ENCODE results near the gene GPS1.

GPS1 gene

GRCh38 chr17:82080048-82080788 is 28.5 kb downstream of the GPS1 start:
- H3K9ac ChIP-seq (ENCODE audit: low read length), result no peak overlapping the region
- H3K27me3 ChIP-seq (ENCODE audit: insufficient read depth, low read length), result no peaks in the 10 kb centered on the region
- H3K36me3 ChIP-seq (ENCODE audit: insufficient read depth, low read length), result peaks cover 84% of the 10 kb centered on the region
- no peaks in the 10 kb centered on the region for H3K79me2 ChIP-seq (ENCODE audit: insufficient read depth, low read length)
- H3K4me3 ChIP-seq (ENCODE audit: low read depth, low read length, poor library complexity, severe bottlenecking), result no peak overlapping the region
- H3K4me2 ChIP-seq (ENCODE audit: low read length), result no peak overlapping the region
- H2AFZ ChIP-seq (ENCODE audit: low read length), result no peak overlapping the region
- no peak overlapping the region for H3K27ac ChIP-seq (ENCODE audit: low read depth, low read length, poor library complexity, severe bottlenecking)
- TF ChIP-seq EZH2 (IDR thresholded peaks at IDR 0.05; ENCODE audit: borderline replicate concordance, low read length) (no peak), CTCF (IDR thresholded peaks at IDR 0.05; ENCODE audit: low read length) (no peak)
- H3K9me3 ChIP-seq (ENCODE audit: low read length), result no peaks in the 10 kb centered on the region
- H4K20me1 ChIP-seq (ENCODE audit: insufficient read depth, low read length), result no peaks in the 10 kb centered on the region
- H3K4me1 ChIP-seq (ENCODE audit: insufficient read depth, low read length, severe bottlenecking), result no peaks in the 10 kb centered on the region
- H3F3A ChIP-seq (ENCODE audit: insufficient read depth, low read length), result peaks cover 3% of the 10 kb centered on the region; the same call in 1 of the 2 replicates
- no peaks in the 10 kb centered on the region for H3K9me2 ChIP-seq (ENCODE audit: low read depth, low read length)

- no peak for TF ChIP-seq CTCF (IDR thresholded peaks at IDR 0.05; ENCODE audit: low read length)
- TF ChIP-seq EZH2 (IDR thresholded peaks at IDR 0.05; ENCODE audit: borderline replicate concordance, low read length), result no peak
- H3K27ac ChIP-seq (ENCODE audit: low read depth, low read length, poor library complexity, severe bottlenecking), result no peak overlapping the region
- peaks cover 91% of the 10 kb centered on the region for H3K36me3 ChIP-seq (ENCODE audit: insufficient read depth, low read length)
- no peak overlapping the region for H3K4me3 ChIP-seq (ENCODE audit: low read depth, low read length, poor library complexity, severe bottlenecking)
- no peaks in the 10 kb centered on the region for H3K4me1 ChIP-seq (ENCODE audit: insufficient read depth, low read length, severe bottlenecking)
- no peaks in the 10 kb centered on the region for H3K9me3 ChIP-seq (ENCODE audit: low read length)
- no peaks in the 10 kb centered on the region for H3K9me2 ChIP-seq (ENCODE audit: low read depth, low read length)
- H3F3A ChIP-seq (ENCODE audit: insufficient read depth, low read length), result no peaks in the 10 kb centered on the region
- no peaks in the 10 kb centered on the region for H3K27me3 ChIP-seq (ENCODE audit: insufficient read depth, low read length)
- no peaks in the 10 kb centered on the region for H4K20me1 ChIP-seq (ENCODE audit: insufficient read depth, low read length)
- no peak overlapping the region for H3K4me2 ChIP-seq (ENCODE audit: low read length)
- H3K9ac ChIP-seq (ENCODE audit: low read length), result no peak overlapping the region
- no peak overlapping the region for H2AFZ ChIP-seq (ENCODE audit: low read length)
- no peaks in the 10 kb centered on the region for H3K79me2 ChIP-seq (ENCODE audit: insufficient read depth, low read length)
Measured at GRCh38 chr17:82080789-82081464, 29.2 kb downstream of the GPS1 start.

DNA sequence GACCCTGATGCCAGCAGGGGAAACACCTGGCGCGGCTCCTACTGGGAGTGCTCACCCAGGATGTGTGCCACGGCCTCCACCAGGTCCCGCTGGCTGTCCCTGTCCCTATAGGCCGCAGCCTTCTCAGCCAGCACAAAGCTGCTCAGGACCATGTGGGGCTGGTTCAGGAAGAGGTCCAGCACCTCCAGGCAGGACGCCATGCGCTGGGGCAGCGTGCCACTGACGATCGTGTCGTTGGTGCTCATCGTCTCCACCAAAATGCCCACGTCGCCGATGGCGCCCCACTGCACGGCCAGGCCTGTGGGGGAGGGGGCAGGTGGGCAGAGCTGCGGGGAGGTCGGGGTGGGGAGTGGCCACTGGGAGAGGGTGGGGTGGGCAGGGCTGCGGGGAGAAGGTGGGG is 29.8 kb downstream of the GPS1 start:
- Histone ChIP-seq H4K20me1 (ENCODE audit: insufficient read depth, low read length) (no peaks in the 10 kb centered on the region), H3K36me3 (ENCODE audit: insufficient read depth, low read length) (peaks cover 96% of the 10 kb centered on the region)

More for the DNA sequence above, 29.8 kb downstream of the GPS1 start:
- no peak overlapping the region for H3K4me3 ChIP-seq (ENCODE audit: low read depth, low read length, poor library complexity, severe bottlenecking)
- H3K4me1 ChIP-seq (ENCODE audit: insufficient read depth, low read length, severe bottlenecking), result no peaks in the 10 kb centered on the region
- H3F3A ChIP-seq (ENCODE audit: insufficient read depth, low read length), result no peaks in the 10 kb centered on the region
- H2AFZ ChIP-seq (ENCODE audit: low read length), result no peak overlapping the region
- H3K27ac ChIP-seq (ENCODE audit: low read depth, low read length, poor library complexity, severe bottlenecking), result no peak overlapping the region
- no peaks in the 10 kb centered on the region for H3K27me3 ChIP-seq (ENCODE audit: insufficient read depth, low read length)
- H3K79me2 ChIP-seq (ENCODE audit: insufficient read depth, low read length), result no peaks in the 10 kb centered on the region
- no peak overlapping the region for H3K9ac ChIP-seq (ENCODE audit: low read length)
- no peak overlapping the region for H3K4me2 ChIP-seq (ENCODE audit: low read length)
- TF ChIP-seq EZH2 (IDR thresholded peaks at IDR 0.05; ENCODE audit: borderline replicate concordance, low read length) (no peak), CTCF (IDR thresholded peaks at IDR 0.05; ENCODE audit: low read length) (no peak)
- H3K9me3 ChIP-seq (ENCODE audit: low read length), result no peaks in the 10 kb centered on the region
- no peaks in the 10 kb centered on the region for H3K9me2 ChIP-seq (ENCODE audit: low read depth, low read length)
